HG03354 (cell line): Measurements from ENCODE around the gene NCOA3.

Experiments used
- ATAC-seq: cut with Tn5 transposase; IDR thresholded peaks from one replicate; pipeline ENCODE4 v1.9.1; 2021; ENCODE audit warnings: mild to moderate bottlenecking; ENCODE audit not compliant: unreplicated experiment, poor library complexity, severe bottlenecking

Gene NCOA3

GRCh38 chr20:47612670-47613069, 111.0 kb downstream of the NCOA3 start:
- no peak for ATAC-seq

GRCh38 chr20:47614703-47615309, 113.1 kb downstream of the NCOA3 start:
- ATAC-seq: no peak

GRCh38 chr20:47618479-47618878, 116.8 kb downstream of the NCOA3 start:
- no peak for ATAC-seq

GRCh38 chr20:47620808-47621805, 119.4 kb downstream of the NCOA3 start:
- ATAC-seq: no peak

GRCh38 chr20:47622118-47622665, 120.5 kb downstream of the NCOA3 start:
- no peak for ATAC-seq

GRCh38 chr20:47623206-47623605, 121.5 kb downstream of the NCOA3 start:
- ATAC-seq: no peak

GRCh38 chr20:47627540-47627939, 125.9 kb downstream of the NCOA3 start:
- no peak for ATAC-seq

GRCh38 chr20:47629907-47630306, 128.2 kb downstream of the NCOA3 start:
- no peak for ATAC-seq

GRCh38 chr20:47631078-47631477, 129.4 kb downstream of the NCOA3 start:
- ATAC-seq: no peak

- no peak for ATAC-seq
Measured at GRCh38 chr20:47635256-47635655, 133.6 kb downstream of the NCOA3 start.

GRCh38 chr20:47638851-47639250, 137.2 kb downstream of the NCOA3 start:
- ATAC-seq: no peak

GRCh38 chr20:47642118-47642517, 140.4 kb downstream of the NCOA3 start:
- no peak for ATAC-seq

- no peak for ATAC-seq
Measured at GRCh38 chr20:47642624-47643023, 140.9 kb downstream of the NCOA3 start.

- no peak for ATAC-seq
Measured at GRCh38 chr20:47645632-47646031, 143.9 kb downstream of the NCOA3 start.

GRCh38 chr20:47647994-47648393, 146.3 kb downstream of the NCOA3 start:
- no peak for ATAC-seq

GRCh38 chr20:47648943-47649342, 147.3 kb downstream of the NCOA3 start:
- no peak for ATAC-seq

- ATAC-seq: no peak
Measured at GRCh38 chr20:47652301-47652700, 150.6 kb downstream of the NCOA3 start.

GRCh38 chr20:47652794-47653193, 151.1 kb downstream of the NCOA3 start:
- ATAC-seq: no peak

- no peak for ATAC-seq
Measured at GRCh38 chr20:47653869-47654268, 152.2 kb downstream of the NCOA3 start.

- no peak for ATAC-seq
Measured at GRCh38 chr20:47654370-47654769, 152.7 kb downstream of the NCOA3 start.

GRCh38 chr20:47655635-47656034, 153.9 kb downstream of the NCOA3 start:
- ATAC-seq: no peak
